ENCODE results near the gene GJA3. TPM values are rescaled to one million over a fixed set of nuclear protein-coding genes. Genes with fewer than 3 reads are reported as not detected.

GJA3 gene
- total RNA-seq, 3 donors from 2014 or later (not counting 1 experiment from before 2014, with no cell fraction given), result 0.18 TPM; not detected in 2

DNA sequence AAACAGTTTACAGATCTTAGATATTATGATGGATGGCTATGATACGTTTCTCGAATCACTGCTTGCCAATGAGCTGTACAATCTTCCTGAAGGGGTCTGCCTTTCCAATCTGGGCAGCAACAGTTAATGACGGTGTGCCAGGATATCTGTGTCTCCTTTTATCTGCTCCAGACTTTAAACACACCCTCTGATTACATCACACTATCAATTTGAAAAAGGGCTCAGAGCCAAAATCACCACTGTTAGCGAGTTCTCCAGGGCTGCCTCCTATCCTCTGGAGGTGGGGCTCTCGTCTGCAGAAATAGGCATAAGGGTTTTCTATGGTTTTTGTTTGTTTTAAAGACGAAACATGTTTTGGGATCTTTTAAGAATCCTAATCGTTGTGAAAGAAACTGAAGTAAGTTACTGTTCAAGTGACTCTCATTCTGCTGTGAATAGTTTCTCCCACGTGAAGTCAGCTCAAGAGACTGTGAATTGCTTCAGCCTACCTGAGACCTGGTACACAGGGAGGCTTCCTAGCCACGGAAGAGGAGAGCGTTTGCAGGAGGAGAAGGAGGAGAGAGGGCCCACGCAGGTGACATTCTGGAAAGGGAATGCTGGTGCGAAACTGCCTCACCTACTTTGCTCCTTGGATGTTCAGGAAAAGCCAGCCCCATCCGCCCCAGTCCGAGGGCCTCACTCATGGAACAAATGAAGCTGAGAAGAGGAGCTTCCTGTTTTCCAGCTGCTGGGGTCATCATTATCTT, 15.2 kb upstream of the GJA3 start:
- ATAC-seq (no peak), DNase-seq (no peak)
- intact Hi-C loops (cut with micrococcal nuclease), result no loop called here
- Mint-ChIP-seq H3K36me3 (no peaks in the 10 kb centered on the region), H3K27ac (no peak overlapping the region), H3K4me3 (no peak overlapping the region), H3K4me1 (peaks cover 0 to 6% of the 10 kb centered on the region in 2 donors), H3K27me3 (ENCODE audit: low read depth in 2 of 2) (peaks cover 69 to 80% of the 10 kb centered on the region in 2 donors), H3K9me3 (no peaks in the 10 kb centered on the region)
- 84% methylated on average over 14 of the region's 14 CpGs for WGBS (ENCODE audit: insufficient coverage)
- Histone ChIP-seq H3K9me3 (ENCODE audit: control insufficient read depth, insufficient read depth, low read length) (no peaks in the 10 kb centered on the region), H3K27ac (ENCODE audit: low read length) (no peak overlapping the region), H3K36me3 (ENCODE audit: control insufficient read depth, insufficient read depth, low read length) (no peaks in the 10 kb centered on the region), H3K27me3 (ENCODE audit: control insufficient read depth, insufficient read depth, low read length) (peaks cover 21% of the 10 kb centered on the region), H3K4me1 (ENCODE audit: control insufficient read depth, insufficient read depth, low read length) (peaks cover 3% of the 10 kb centered on the region), H3K4me3 (ENCODE audit: low read length) (no peak overlapping the region)
- TF ChIP-seq, protein P1, sequence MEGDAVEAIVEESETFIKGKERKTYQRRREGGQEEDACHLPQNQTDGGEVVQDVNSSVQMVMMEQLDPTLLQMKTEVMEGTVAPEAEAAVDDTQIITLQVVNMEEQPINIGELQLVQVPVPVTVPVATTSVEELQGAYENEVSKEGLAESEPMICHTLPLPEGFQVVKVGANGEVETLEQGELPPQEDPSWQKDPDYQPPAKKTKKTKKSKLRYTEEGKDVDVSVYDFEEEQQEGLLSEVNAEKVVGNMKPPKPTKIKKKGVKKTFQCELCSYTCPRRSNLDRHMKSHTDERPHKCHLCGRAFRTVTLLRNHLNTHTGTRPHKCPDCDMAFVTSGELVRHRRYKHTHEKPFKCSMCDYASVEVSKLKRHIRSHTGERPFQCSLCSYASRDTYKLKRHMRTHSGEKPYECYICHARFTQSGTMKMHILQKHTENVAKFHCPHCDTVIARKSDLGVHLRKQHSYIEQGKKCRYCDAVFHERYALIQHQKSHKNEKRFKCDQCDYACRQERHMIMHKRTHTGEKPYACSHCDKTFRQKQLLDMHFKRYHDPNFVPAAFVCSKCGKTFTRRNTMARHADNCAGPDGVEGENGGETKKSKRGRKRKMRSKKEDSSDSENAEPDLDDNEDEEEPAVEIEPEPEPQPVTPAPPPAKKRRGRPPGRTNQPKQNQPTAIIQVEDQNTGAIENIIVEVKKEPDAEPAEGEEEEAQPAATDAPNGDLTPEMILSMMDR (IDR thresholded peaks at IDR 0.05), result no peak

- no peak overlapping the region for H3K27ac Mint-ChIP-seq
- Histone ChIP-seq H3K36me3 (ENCODE audit: control insufficient read depth, insufficient read depth, low read length) (no peaks in the 10 kb centered on the region), H3K27me3 (ENCODE audit: control insufficient read depth, insufficient read depth, low read length) (peaks cover 21% of the 10 kb centered on the region), H3K9me3 (ENCODE audit: control insufficient read depth, insufficient read depth, low read length) (no peaks in the 10 kb centered on the region), H3K27ac (ENCODE audit: low read length) (no peak overlapping the region), H3K4me3 (ENCODE audit: low read length) (no peak overlapping the region), H3K4me1 (ENCODE audit: control insufficient read depth, insufficient read depth, low read length) (peaks cover 3% of the 10 kb centered on the region)
- TF ChIP-seq, protein P1 (IDR thresholded peaks at IDR 0.05), result no peak
- DNase-seq (no peak), ATAC-seq (no peak)
- H3K4me1 Mint-ChIP-seq, result peaks cover 0 to 6% of the 10 kb centered on the region in 2 donors
- peaks cover 70 to 76% of the 10 kb centered on the region in 2 donors for H3K27me3 Mint-ChIP-seq (ENCODE audit: low read depth in 2 of 2)
- H3K36me3 Mint-ChIP-seq, result no peaks in the 10 kb centered on the region
- H3K9me3 Mint-ChIP-seq, result no peaks in the 10 kb centered on the region
- 94% methylated on average over 2 of the region's 3 CpGs for WGBS (ENCODE audit: insufficient coverage)
- no peak overlapping the region for H3K4me3 Mint-ChIP-seq
- intact Hi-C loops (cut with micrococcal nuclease), result no loop called here
Measured at GRCh38 chr13:20175406-20175794, 14.5 kb upstream of the GJA3 start.

- Mint-ChIP-seq H3K4me1 (peaks cover 0 to 6% of the 10 kb centered on the region in 2 donors), H3K9me3 (no peaks in the 10 kb centered on the region), H3K36me3 (no peaks in the 10 kb centered on the region), H3K27me3 (ENCODE audit: low read depth in 2 of 2) (peaks cover 70 to 72% of the 10 kb centered on the region in 2 donors), H3K27ac (no peak overlapping the region), H3K4me3 (no peak overlapping the region)
- ATAC-seq (peak; percentile 60 to 73 (median 68)), DNase-seq (peak in 1 of 2 donors; percentile 47)
- Histone ChIP-seq H3K9me3 (ENCODE audit: control insufficient read depth, insufficient read depth, low read length) (no peaks in the 10 kb centered on the region), H3K36me3 (ENCODE audit: control insufficient read depth, insufficient read depth, low read length) (no peaks in the 10 kb centered on the region), H3K27ac (ENCODE audit: low read length) (no peak overlapping the region), H3K27me3 (ENCODE audit: control insufficient read depth, insufficient read depth, low read length) (peaks cover 23% of the 10 kb centered on the region), H3K4me3 (ENCODE audit: low read length) (no peak overlapping the region), H3K4me1 (ENCODE audit: control insufficient read depth, insufficient read depth, low read length) (peaks cover 3% of the 10 kb centered on the region)
- intact Hi-C loops (cut with micrococcal nuclease), result no loop called here
- TF ChIP-seq, protein P1 (IDR thresholded peaks at IDR 0.05), result no peak
- 39% methylated on average over 22 of the region's 22 CpGs for WGBS (ENCODE audit: insufficient coverage)
Measured at GRCh38 chr13:20174656-20175405, 14.0 kb upstream of the GJA3 start.

Data from natural killer cell (primary cell).